HL-60 (cell line): ENCODE data around the gene DIAPH3.
"Not testable (repeated sequence)": the region's sequence is repeated elsewhere in the genome, so short reads cannot be mapped to it uniquely, and the experiment has no call there.

Experiments
- CTCF ChIP-seq: IDR thresholded peaks from one replicate; pipeline ENCODE4 v1.5.1; 2011; ENCODE audit warnings: low read length, control low read depth, inconsistent platforms; ENCODE audit not compliant: insufficient read depth
- GABPA ChIP-seq: IDR thresholded peaks from 2 replicates; pipeline ENCODE4 v1.6.1; 2012; ENCODE audit warnings: low read depth
- SPI1 ChIP-seq: IDR thresholded peaks from 2 replicates; pipeline ENCODE4 v1.6.1; 2012; ENCODE audit warnings: low read depth, mild to moderate bottlenecking, borderline replicate concordance

DNA sequence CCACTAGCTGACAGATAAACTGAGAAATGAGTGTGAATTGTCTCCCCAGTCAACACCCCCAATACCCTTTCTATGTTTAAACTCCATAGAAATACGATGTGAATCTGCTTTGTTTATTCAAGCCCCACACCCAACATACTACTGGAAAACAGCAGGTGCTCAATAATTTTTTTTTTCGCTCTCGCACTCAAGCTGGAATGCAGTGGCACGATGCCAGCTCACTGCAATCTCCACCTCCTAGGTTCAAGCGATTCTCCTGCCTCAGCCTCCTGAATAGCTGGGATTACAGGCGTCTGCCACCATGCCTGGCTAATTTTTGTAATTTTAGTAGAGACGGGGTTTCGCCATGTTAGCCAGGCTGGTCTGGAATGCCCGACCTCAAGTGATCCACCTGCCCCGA is 123.1 kb downstream of the DIAPH3 start:
- not testable (repeated sequence) for TF ChIP-seq CTCF, GABPA, SPI1
